ENCODE data around the gene RIIAD1.

DNA sequence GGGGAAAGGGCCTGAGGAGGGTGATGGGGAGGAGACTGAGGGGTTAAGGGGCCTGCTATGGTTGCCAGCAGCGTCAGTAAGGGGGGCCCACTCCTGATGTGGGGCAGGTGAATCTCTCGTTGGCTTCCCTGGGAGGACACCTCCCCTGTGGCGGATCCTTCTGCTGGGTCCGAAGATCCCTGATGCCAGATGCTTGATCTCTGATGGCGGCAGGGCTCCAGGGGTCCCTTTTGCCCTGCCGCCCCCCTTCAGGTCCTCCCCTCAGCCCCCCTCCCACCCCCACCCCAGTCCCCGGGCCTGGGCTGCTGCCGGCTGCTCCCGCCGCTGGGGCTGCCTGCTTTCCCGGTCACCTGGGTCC is 4.9 kb upstream of the RIIAD1 start:
- TF ChIP-seq, protein P1, sequence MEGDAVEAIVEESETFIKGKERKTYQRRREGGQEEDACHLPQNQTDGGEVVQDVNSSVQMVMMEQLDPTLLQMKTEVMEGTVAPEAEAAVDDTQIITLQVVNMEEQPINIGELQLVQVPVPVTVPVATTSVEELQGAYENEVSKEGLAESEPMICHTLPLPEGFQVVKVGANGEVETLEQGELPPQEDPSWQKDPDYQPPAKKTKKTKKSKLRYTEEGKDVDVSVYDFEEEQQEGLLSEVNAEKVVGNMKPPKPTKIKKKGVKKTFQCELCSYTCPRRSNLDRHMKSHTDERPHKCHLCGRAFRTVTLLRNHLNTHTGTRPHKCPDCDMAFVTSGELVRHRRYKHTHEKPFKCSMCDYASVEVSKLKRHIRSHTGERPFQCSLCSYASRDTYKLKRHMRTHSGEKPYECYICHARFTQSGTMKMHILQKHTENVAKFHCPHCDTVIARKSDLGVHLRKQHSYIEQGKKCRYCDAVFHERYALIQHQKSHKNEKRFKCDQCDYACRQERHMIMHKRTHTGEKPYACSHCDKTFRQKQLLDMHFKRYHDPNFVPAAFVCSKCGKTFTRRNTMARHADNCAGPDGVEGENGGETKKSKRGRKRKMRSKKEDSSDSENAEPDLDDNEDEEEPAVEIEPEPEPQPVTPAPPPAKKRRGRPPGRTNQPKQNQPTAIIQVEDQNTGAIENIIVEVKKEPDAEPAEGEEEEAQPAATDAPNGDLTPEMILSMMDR (conservative IDR thresholded peaks at IDR 0.05 in 1 of 2, IDR thresholded peaks at IDR 0.05 in 1 of 2; ENCODE audit: extremely low read depth in 1 of 2, insufficient read depth in 1 of 2, low read depth in 1 of 2, low read length in 2 of 2) = no peak
- no peak for TF ChIP-seq EZH2 (IDR thresholded peaks at IDR 0.05; ENCODE audit: borderline replicate concordance, low read length)

Data from mammary epithelial cell (primary cell).